H1 (cell line): ENCODE results near the gene CAMTA1. TPM values are rescaled to one million over a fixed set of nuclear protein-coding genes. Genes with fewer than 3 reads are reported as not detected.

Source experiments
- ZNF274 ChIP-seq: IDR thresholded peaks from 2 replicates; pipeline ENCODE4 v1.7.0; 2012; ENCODE audit warnings: low read length, borderline replicate concordance; ENCODE audit errors: extremely low read depth
- polyA plus RNA-seq, 7 experiments: library from polyadenylated mRNA; depleted of rRNA in 3 of 7; stranded (reverse) in 5 of 7; unstranded in 2 of 7; fragments of >200 nt in 5 of 7; fragments of 200-250 nt in 2 of 7; gene quantifications; 1 replicate in 5 of 7; 2 replicates in 1 of 7; 4 replicates in 1 of 7; pipeline versions ENCODE4 v1.2.1 to v1.2.3, GENCODE V29; 2011 to 2013; ENCODE audit warnings: missing spikeins in 2 of 7, mixed read lengths in 2 of 7
- total RNA-seq: library from RNA; stranded (reverse); fragmentation: NEBNext Ultra II Directional; extraction: Animal tissue kit (Norgen Biotek cat#: 25700); gene quantifications from 2 replicates; pipeline ENCODE4 v1.2.1, GENCODE V29; 2021
- TF ChIP-seq, protein P1 (sequence below): fragments of 300-600 bp; sonication (generic); IDR thresholded peaks from 2 replicates; pipeline ENCODE4 v1.7.1; 2012; ENCODE audit warnings: low read length, moderate library complexity, mild to moderate bottlenecking, inconsistent platforms; ENCODE audit not compliant: insufficient replicate concordance

The CAMTA1 gene
- total and polyA plus RNA-seq, 2 of the 8 experiments (the other 6 are each of a cell fraction or from before 2014, with no cell fraction given) = 65.0 to 119 TPM

- TF ChIP-seq, protein P1, sequence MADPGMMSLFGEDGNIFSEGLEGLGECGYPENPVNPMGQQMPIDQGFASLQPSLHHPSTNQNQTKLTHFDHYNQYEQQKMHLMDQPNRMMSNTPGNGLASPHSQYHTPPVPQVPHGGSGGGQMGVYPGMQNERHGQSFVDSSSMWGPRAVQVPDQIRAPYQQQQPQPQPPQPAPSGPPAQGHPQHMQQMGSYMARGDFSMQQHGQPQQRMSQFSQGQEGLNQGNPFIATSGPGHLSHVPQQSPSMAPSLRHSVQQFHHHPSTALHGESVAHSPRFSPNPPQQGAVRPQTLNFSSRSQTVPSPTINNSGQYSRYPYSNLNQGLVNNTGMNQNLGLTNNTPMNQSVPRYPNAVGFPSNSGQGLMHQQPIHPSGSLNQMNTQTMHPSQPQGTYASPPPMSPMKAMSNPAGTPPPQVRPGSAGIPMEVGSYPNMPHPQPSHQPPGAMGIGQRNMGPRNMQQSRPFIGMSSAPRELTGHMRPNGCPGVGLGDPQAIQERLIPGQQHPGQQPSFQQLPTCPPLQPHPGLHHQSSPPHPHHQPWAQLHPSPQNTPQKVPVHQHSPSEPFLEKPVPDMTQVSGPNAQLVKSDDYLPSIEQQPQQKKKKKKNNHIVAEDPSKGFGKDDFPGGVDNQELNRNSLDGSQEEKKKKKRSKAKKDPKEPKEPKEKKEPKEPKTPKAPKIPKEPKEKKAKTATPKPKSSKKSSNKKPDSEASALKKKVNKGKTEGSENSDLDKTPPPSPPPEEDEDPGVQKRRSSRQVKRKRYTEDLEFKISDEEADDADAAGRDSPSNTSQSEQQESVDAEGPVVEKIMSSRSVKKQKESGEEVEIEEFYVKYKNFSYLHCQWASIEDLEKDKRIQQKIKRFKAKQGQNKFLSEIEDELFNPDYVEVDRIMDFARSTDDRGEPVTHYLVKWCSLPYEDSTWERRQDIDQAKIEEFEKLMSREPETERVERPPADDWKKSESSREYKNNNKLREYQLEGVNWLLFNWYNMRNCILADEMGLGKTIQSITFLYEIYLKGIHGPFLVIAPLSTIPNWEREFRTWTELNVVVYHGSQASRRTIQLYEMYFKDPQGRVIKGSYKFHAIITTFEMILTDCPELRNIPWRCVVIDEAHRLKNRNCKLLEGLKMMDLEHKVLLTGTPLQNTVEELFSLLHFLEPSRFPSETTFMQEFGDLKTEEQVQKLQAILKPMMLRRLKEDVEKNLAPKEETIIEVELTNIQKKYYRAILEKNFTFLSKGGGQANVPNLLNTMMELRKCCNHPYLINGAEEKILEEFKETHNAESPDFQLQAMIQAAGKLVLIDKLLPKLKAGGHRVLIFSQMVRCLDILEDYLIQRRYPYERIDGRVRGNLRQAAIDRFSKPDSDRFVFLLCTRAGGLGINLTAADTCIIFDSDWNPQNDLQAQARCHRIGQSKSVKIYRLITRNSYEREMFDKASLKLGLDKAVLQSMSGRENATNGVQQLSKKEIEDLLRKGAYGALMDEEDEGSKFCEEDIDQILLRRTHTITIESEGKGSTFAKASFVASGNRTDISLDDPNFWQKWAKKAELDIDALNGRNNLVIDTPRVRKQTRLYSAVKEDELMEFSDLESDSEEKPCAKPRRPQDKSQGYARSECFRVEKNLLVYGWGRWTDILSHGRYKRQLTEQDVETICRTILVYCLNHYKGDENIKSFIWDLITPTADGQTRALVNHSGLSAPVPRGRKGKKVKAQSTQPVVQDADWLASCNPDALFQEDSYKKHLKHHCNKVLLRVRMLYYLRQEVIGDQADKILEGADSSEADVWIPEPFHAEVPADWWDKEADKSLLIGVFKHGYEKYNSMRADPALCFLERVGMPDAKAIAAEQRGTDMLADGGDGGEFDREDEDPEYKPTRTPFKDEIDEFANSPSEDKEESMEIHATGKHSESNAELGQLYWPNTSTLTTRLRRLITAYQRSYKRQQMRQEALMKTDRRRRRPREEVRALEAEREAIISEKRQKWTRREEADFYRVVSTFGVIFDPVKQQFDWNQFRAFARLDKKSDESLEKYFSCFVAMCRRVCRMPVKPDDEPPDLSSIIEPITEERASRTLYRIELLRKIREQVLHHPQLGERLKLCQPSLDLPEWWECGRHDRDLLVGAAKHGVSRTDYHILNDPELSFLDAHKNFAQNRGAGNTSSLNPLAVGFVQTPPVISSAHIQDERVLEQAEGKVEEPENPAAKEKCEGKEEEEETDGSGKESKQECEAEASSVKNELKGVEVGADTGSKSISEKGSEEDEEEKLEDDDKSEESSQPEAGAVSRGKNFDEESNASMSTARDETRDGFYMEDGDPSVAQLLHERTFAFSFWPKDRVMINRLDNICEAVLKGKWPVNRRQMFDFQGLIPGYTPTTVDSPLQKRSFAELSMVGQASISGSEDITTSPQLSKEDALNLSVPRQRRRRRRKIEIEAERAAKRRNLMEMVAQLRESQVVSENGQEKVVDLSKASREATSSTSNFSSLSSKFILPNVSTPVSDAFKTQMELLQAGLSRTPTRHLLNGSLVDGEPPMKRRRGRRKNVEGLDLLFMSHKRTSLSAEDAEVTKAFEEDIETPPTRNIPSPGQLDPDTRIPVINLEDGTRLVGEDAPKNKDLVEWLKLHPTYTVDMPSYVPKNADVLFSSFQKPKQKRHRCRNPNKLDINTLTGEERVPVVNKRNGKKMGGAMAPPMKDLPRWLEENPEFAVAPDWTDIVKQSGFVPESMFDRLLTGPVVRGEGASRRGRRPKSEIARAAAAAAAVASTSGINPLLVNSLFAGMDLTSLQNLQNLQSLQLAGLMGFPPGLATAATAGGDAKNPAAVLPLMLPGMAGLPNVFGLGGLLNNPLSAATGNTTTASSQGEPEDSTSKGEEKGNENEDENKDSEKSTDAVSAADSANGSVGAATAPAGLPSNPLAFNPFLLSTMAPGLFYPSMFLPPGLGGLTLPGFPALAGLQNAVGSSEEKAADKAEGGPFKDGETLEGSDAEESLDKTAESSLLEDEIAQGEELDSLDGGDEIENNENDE = no peak
- no peak for TF ChIP-seq ZNF274
Measured at GRCh38 chr1:6770751-6771440, 14.4 kb upstream of the CAMTA1 start (continued).
